EL (cell line): Measurements from ENCODE around the gene TM4SF4.
"Not testable (repeated sequence)": the region's sequence is repeated elsewhere in the genome, so short reads cannot be mapped to it uniquely, and the experiment has no call there.

Experiments
- DNase-seq: peaks from one replicate; pipeline ENCODE4 v3.0.0-alpha.2; 2016

The TM4SF4 gene, protein sequence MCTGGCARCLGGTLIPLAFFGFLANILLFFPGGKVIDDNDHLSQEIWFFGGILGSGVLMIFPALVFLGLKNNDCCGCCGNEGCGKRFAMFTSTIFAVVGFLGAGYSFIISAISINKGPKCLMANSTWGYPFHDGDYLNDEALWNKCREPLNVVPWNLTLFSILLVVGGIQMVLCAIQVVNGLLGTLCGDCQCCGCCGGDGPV

DNA sequence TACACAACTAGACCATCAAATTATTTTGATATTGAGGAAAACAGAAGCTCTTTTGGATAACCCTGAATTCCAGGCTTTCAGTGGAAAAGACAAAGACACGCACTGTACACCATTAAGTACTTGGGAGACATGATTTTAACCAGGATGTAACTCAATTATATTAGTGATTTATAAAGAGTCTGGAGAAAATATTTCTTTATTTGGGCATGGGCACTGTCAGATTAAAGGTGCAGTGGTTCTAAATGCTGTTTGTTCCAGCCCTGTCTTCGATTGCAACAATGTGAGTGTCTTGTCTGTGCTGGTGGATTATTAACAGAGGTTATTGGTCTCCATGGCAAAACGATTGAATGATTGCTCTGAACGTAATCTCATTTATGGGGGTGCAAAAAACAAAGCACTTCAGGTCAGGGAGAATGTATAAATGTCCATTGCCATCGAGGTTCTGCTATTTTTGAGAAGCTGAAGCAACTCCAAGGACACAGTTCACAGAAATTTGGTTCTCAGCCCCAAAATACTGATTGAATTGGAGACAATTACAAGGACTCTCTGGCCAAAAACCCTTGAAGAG is at the start of gene TM4SF4:
TM4SF4 (plus strand) TSS at position 448 of the 568 bp plus-strand sequence. CDS start 181 bp downstream, outside the sequence.
- no peak for DNase-seq

DNA sequence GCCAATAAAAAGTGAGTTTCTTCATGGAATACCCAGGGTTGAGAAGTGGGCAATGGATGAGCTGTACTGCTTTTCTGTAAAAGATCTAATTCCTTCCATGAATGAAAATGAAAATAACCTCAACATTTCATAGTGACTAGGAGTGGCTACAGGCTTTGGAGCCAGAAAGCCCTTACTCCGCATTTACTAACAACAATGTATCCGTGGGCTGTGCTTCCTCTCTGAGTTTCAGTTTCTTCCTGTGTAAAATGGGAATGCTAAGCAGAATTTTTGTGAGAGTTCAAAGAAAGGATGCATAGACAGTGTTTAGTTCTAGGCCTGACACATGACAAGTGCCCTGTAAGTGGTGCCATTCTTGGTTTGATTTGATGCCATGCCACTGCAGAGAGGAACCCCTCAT is 49.6 kb upstream of the TM4SF4 start:
- no peak for DNase-seq

DNA sequence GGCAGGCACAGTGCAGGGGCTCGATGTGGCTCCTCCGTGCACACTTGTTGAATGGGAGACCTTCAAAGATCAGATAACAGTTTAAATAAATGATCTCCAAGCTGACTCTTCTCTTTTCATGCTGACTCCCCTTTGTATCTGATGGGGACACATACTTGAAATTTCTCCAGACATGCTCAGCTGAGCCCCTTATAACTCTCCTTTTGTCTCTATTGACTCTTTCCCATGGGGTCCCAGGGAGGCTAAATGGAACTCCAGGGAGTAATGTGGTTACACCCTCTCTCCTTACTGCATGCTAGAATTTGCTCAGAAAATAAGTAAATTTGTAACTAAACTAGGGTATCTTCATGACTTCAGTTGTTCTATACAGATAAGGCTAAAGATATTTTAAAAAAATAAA is 48.2 kb upstream of the TM4SF4 start:
- no peak for DNase-seq

DNA sequence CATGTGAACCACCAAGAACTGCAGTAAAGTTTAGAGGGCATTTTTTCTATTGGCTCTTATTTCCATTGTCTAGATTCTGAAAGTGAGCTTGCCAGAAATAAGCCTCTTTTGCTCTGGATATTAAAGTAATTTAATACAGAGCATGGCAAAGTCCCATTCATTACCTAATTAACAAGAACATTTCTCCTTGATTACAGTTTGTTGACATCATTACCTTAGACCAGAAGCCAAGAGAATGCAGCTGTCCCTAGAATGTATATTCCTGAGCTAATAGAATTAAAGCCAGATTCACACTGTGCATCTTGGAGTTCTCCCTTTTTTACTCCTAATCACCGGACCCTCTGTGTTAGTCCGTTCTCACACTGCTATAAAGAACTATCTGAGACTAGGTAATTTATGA is 46.4 kb upstream of the TM4SF4 start:
- DNase-seq: no peak

DNA sequence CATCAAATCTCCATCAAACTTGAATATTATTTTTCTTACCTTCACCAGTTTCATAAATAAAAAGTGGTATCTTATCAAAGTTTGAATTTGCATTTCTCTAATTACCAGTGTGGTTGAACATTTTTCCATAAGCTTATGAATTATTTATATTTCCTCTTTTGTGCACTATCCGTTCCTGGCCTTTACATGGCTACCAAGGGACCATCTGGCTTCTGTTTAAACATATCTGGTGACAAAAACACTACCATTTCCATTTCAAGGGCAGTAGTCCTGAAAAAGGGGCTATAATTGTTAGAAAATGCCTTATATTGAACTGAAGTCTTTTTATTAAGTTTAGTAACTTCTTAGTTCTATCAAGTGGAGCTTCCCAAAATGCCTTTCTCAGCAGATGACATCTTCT is 44.3 kb upstream of the TM4SF4 start:
- no peak for DNase-seq

DNA sequence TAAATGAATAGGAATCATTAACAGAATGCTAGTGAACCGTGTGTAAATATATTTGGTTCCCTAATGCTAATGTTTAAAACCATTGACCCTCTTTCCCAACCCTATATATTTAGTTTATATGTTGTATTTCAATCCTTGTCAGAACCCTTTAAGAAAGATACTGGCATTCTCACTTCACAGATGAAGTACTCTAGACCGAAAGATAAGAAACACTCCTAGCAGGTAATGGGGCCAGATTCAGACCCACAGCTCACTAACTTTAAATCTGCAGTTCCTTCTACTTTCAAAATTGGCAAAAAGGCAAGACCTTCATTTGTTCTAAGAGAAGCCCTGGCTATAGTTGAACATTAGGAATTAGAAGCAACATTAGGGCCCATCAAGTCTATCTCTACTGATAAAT is 42.3 kb upstream of the TM4SF4 start:
- DNase-seq: no peak

DNA sequence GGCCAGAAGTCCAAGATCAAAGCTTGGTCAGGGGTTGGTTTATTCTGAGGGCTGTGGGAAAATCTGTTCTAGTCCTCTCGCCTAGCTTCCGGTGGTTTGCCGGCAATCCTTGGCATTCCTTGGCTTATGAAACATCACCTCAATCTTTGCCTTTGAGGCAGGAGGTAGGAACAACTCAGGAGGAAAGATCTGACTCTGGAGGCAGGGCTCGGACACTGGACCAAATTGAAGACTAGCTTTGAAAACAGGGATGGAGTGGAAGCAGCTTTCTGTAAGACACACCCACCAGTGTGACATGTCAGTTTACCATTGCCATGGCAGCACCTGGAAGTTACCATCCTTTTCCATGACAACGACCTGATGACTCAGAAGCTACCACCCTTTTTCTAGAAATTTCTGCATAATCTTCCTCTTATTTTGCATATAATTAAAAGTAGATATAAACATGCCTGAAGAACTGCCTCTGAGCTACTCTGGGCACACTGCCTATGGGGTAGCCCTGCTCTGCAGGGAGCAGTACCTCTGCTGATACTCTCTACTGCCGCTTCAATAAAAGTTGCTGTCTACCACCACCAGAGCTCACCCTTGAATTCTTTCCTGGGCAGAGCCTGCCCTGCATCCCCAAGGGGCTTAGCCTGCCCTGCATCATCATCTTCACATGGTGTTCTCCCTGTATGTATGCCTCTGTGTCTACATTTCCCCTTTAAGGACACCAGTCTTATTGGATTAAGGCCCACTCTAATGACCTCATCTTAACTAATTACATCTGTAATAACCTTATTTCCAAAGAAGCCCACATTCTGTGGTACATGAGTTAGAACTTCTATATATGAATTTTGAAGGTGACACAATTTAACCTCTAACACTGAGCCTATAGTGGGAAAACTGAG is 38.3 kb upstream of the TM4SF4 start:
- DNase-seq: no peak

DNA sequence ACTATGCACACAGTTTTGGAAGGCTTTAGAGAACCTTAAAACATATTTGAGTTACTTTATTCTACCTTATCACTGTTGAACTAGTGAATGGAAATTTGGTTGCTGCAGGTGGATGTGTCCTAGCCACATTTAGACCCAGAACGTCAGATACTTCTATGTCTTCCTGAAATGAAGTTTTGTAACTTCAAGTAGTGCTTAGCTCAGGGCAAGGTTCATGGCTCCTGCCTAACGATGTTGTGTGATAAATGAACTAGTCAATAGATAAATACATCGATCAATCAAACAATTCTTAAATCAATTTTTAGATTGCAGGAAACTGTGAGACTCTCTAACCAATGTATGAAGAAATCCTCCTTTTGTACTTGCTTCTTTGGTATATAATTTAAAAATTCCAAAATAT is 37.2 kb upstream of the TM4SF4 start:
- DNase-seq: no peak

DNA sequence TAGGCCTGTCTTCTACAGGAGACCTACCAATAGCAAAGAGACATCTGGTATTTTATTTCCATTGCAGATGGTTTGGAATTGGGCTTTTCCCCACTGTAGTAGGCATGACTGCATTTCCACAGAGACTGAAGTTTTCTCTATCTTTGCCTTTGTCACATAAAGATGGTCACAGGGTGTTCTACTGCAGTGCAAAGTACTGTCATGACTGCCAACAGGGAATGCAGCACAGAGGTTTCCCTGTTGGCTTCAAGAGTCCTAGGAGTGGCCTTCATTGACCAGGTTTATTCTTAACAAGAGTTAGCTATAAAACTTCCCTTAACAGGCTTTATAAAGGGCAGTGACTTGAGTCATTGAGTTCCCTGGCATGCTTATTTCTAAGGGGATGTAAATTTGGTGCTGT is 36.8 kb upstream of the TM4SF4 start:
- no peak for DNase-seq

DNA sequence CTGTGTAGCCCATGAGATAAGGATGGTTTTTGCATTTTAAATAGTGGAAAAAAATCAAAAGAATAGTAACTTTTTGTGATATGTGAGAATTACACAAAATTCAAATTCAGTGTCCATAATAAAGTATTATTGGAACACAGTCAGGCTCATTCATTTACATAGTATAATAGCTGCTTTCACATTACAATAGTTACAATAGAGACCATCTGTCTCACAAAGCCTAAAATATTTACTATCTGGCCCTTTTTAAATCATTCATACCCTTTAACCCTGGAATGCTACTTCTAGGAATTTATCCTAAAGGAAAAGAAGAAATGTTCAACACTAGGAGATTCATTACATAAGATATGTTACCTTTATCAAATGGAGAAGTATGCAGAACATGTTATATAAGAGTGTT is 35.5 kb upstream of the TM4SF4 start:
- no peak for DNase-seq

DNA sequence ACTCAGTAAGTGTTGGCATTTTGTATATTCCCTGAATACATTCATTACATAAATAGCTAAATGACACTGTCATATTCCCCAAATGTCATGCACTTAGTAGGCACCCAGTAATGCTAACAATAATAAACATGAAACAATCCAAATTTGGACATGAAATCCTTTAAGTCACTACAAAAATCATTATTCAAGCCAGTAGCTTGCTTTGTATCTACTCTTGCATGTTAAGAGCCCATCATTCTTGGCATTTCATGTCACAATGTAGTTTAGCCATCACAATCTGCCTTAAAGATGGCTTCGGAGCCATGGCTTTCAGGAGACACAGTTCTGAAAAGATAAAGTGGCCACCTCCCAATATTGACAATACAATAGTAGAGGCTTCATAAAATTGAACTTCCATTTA is 32.9 kb upstream of the TM4SF4 start:
- DNase-seq: no peak

DNA sequence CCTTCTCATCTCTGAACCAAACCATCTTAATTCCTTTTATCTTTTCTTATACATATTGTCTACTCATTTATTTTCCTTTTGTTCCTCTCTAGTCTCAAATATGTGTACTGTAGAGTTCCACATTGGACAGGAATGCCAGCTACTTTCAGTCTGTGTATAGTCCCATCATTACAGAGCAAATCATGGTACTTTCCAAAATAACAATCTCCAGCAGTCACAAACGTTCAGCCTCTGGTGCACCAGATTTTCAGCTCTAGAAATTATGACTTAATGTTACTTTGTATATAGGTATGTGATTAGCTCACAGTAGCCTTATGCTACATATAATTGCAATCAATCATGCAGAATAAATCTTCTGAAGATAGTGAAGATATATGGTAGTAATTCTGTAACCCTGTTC is 32.5 kb upstream of the TM4SF4 start:
- DNase-seq: peak; percentile 52

DNA sequence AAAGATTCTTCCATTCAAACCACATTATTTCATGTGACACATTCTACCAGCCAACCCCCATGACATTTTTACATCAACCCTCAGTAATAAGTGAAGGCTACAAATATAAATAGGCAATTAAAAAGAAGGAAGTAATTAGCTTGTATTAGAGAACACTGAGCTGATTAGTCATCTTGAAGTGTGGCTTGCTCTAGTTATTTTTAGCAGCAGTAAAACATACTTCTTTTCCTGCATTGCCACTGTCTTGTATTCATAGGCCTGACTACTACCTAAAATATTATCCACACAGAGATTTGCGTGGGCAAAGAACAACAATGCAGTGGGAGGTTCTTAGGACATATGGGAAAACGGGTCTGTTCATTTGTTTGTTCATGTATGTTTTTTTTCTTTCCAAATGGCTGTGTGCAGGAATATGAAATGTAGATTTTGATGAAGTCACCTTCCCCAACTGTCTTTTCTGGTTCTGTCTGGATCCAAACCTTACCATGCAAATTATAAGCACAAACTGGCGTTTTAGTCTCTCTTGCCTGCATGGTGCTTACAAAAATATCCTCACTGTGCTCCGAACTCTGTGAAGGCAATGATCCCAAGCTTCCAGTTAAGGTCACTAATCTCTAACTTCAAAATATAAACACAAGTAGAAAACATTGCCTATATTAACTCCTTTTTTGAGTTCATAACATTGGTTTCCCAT is 31.5 kb upstream of the TM4SF4 start:
- DNase-seq: peak; percentile 81

DNA sequence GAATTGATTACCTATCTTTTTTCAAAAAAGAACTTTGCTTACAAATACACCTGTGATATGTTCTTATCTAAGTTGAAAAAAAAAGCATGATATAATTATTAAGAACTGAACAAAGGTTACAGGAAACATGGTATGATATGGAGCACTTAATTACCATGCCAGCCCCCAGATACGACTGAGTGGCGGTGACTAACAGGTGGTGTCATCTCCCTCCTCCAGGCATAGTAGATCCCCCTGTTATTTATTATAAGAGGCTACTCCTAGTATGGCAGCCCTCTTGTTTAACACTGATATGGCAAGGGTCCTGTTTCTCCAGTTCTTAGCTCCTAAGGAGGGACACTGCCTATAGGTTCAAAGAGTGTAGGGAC is 31.0 kb upstream of the TM4SF4 start:
- no peak for DNase-seq

DNA sequence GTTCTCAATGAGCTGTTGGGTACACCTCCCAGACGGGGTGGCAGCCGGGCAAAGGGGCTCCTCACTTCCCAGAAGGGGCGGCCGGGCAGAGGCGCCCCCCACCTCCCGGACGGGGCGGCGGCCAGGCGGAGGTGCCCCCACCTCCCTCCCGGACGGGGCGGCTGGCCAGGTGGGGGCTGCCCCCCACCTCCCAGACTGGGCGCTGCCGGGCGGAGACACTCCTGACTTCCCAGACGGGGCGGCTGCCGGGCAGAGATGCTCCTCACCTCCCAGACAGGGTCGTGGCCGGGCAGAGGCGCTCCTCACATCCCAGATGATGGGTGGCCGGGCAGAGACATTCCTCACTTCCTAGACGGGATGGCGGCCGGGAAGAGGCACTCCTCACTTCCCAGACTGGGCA is 29.6 kb upstream of the TM4SF4 start:
- DNase-seq: not testable (repeated sequence)

DNA sequence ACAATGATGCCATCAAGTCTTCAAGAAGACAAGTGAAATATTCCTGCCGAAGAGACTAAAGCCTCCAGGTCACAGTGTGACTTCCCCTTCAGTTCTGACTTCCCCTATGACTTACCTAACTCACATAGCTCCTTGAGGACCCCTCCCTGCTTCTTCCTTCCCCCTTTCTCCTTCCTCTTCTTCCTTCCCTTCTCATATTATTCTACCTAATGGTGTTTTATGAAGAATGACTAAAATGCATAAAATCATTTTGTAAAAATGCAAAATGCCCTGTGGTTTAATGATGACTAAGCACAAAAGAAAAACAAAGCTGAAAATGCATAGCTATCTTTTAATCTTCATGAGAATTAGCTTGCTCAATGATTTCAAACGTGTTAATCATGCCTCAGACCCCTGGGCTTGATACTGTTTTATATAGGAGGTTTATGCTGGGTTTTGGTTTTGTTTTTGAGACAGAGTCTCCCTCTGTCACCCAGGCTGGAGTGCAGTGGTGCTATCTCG is 26.1 kb upstream of the TM4SF4 start:
- peak; percentile 90 for DNase-seq

DNA sequence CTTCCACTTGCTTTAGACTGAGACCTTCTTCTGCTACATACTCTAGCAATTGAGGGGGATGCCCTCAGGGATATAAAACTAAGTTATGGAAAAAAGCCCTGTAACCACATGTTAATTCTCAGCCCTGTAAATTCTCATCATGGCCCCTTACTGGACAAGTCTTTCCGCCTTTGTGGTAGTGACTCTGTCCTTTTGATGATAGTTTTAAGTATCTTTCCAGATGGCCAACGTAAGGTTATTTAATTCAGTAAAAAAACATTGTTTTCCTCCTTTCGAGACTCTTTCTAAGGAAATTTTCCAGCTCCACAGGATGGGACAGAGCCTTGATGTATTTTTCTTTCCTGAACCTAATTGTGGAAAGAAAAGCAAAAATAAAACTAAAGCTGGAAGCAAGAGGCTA is 25.3 kb upstream of the TM4SF4 start:
- DNase-seq: peak; percentile 26

DNA sequence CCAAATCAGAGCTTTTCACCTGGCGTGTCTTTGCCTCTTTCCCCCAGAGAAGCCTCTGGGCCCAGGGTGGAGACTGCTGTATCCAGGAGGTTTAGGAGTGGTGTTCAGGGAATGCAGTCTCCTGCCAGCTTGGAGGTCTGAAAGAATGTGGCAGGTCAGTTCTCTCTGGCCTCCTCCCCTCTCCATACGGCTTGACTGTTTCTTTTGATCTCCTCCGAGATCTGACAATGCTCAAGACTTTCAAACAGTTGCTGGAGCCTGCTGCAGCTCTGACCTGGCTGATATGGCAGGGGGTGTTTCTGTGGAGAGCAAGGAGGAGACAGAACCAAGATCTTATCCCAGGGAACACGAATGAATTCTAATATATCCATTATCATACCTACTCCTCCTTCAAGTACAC is 24.7 kb upstream of the TM4SF4 start:
- DNase-seq: peak; percentile 64

DNA sequence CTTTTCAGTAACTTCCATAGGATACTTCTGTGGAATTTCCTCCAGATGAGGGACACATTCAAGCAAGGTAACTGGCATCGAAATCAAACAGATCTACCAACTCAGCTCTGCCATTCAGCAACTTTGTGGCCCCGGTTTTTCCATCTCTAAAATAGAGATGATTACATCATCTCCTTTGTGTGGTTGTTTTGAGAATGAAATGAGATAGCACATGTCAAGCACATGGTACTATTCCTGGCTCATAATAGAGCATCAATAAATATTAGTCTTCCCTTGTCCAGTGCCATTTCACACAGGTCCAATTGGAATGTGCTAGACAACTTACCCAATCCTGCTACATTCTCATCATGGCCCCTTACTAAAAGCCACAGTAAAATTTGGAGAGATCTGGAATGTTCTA is 24.2 kb upstream of the TM4SF4 start:
- peak; percentile 30 for DNase-seq

DNA sequence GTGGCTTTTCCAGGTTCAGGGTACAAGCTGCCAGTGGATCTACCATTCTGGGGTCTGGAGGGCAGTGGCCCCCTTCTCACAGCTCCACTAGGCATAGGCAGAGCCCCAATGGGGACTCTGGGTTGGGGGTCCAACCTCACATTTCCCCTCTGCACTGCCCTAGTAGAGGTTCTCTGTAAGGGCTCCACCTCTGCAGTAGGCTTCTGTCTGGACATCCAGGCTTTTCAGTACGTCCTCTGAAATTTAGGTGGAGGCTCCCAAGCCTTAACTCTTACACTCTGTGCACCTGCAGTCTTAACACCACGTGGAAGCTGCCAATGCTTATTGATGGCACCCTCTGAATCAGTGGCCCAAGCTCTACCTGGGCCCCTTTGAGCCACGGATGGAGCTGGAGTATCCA is 22.5 kb upstream of the TM4SF4 start:
- no peak for DNase-seq

DNA sequence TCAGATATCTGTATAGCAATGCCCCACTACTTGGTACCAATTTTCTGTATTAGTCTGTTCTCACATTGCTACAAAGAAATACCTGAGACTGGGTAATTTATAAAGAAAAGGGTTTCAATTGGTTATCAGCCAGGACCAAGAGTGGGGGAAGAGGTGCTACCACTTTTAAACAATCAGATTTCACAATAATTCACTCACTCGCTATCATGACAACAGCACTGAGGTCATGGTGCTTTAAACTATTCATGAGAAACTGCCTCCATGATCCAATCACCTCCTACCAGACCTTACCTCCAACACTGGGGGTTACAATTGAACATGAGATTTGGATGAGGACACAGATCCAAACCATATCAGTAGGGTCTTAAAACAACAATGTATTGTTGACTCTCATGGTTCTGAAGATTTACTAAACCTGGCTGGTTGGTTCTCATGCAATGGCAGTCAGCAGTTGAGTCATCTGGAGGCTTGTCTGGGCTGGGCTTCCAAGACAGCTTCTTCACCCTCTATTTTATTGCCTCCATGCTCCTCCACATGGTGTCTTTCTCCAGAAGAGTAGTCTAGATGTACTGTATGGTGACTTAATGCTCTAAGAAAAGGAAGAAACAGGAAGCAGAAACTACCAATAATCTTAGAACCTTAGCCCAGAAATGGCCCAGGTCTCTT is 21.2 kb upstream of the TM4SF4 start:
- no peak for DNase-seq

DNA sequence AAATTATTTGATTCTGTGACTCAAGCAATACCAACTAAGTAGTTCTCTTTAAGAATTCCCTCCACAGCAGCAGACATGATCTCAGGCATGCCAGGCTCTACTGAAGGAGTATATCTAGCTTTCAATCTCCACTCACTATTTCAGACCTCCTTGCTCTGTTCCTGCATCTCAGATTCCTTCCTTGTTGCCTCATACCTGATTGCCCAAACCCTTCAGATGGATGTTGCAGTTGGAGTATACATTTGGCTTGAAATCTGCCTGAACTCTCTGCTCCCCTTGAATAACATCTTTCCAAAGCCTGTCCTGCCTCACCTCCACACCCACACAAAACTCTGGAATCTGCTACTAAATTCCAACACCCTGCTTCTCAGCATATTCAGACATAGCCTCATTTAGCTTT is 19.8 kb upstream of the TM4SF4 start:
- peak; percentile 61 for DNase-seq

DNA sequence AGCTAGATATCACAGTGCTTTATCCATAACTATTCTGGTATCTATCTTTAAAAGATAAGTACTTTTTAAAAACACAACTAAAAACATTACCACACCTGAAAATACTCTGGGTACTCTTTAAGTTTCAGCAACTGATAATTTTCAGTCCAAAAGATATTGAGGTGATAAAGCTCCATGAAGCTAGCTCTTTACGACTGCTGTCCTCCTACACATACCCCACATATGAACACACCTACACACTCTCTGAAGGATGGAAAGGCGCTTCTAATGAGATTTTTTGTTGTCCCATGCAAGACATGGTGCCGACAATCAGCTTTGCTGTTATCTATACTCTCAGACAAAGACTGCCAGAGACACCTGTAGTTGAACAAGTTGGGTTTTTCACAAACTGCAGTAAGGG is 19.1 kb upstream of the TM4SF4 start:
- no peak for DNase-seq
